ENCODE data around the gene INPP5K. TPM values are rescaled to one million over a fixed set of nuclear protein-coding genes. Genes with fewer than 3 reads are reported as not detected.

The INPP5K gene
- total and polyA plus RNA-seq, 2 of the 4 experiments (the other 2 are of a cell fraction), result 14.9 to 17.4 TPM

- Histone ChIP-seq H2AFZ (replicated peaks; ENCODE audit: low read length, poor library complexity) (no peak overlapping the region), H4K91ac (ENCODE audit: insufficient read depth, low read depth, low read length) (no peak overlapping the region), H3K4me3 (ENCODE audit: insufficient read depth, low read depth, low read length) (no peak overlapping the region), H3K4me1 (ENCODE audit: control insufficient read depth, insufficient read depth, low read length) (no peaks in the 10 kb centered on the region), H3K4me2 (ENCODE audit: low read depth, low read length) (no peak overlapping the region), H2AK5ac (ENCODE audit: low read depth, low read length) (no peak overlapping the region), H2BK120ac (ENCODE audit: low read depth, low read length) (no peak overlapping the region), H3K23ac (ENCODE audit: low read depth, low read length) (no peak overlapping the region), H3K4ac (ENCODE audit: low read depth, low read length) (no peak overlapping the region), H3K27me3 (ENCODE audit: control insufficient read depth, insufficient read depth, low read length) (no peaks in the 10 kb centered on the region), H3K18ac (ENCODE audit: low read depth, low read length) (no peak overlapping the region), H2BK5ac (ENCODE audit: low read depth, low read length, poor library complexity, severe bottlenecking) (no peak overlapping the region), H2BK15ac (ENCODE audit: low read depth, low read length) (no peak overlapping the region), H3K56ac (ENCODE audit: extremely low read depth, insufficient read depth, low read length) (no peak overlapping the region), H2BK20ac (ENCODE audit: low read depth, low read length) (no peak overlapping the region), H3K9me3 (ENCODE audit: control insufficient read depth, insufficient read depth, low read length) (no peaks in the 10 kb centered on the region), H3K79me1 (ENCODE audit: low read depth in 1 of 2, low read length in 2 of 2) (no peaks in the 10 kb centered on the region; a peak in 1 of 4 replicates), H2AK9ac (replicated peaks; ENCODE audit: low read depth, low read length, poor library complexity) (no peak overlapping the region), H4K8ac (ENCODE audit: low read depth in 2 of 2, low read length in 2 of 2) (no peak overlapping the region), H4K20me1 (ENCODE audit: insufficient read depth, low read length) (no peaks in the 10 kb centered on the region), H3K9ac (ENCODE audit: low read depth, low read length) (no peak overlapping the region), H3K36me3 (ENCODE audit: control insufficient read depth, insufficient read depth, low read length) (peaks cover 24% of the 10 kb centered on the region), H3K9me1 (ENCODE audit: insufficient read depth, low read length) (no peaks in the 10 kb centered on the region), H3K14ac (replicated peaks; ENCODE audit: low read depth, low read length) (no peak overlapping the region), H3K27ac (ENCODE audit: insufficient read depth, low read length) (no peak overlapping the region), H4K5ac (ENCODE audit: low read depth, low read length) (no peak overlapping the region)
- no TSS peak for BruUV-seq (replicated peaks)
- dilution Hi-C loops (cut with HindIII; ENCODE audit: low sequenced_read_pairs, unreplicated experiment), result no loop called here
- WGBS, 2 experiments (ENCODE audit: extremely low coverage in 2 of 2, insufficient read length in 1 of 2), result no CpG with 5 or more reads among the region's 3 CpGs
- DNase-seq (no peak), ATAC-seq (ENCODE audit: low read depth) (no peak)
- TF ChIP-seq RAD21 (IDR thresholded peaks at IDR 0.05; ENCODE audit: low read length), result no peak
- TF ChIP-seq, protein P1, sequence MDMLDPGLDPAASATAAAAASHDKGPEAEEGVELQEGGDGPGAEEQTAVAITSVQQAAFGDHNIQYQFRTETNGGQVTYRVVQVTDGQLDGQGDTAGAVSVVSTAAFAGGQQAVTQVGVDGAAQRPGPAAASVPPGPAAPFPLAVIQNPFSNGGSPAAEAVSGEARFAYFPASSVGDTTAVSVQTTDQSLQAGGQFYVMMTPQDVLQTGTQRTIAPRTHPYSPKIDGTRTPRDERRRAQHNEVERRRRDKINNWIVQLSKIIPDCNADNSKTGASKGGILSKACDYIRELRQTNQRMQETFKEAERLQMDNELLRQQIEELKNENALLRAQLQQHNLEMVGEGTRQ (IDR thresholded peaks at IDR 0.05; ENCODE audit: low read depth, low read length), result no peak
- TF ChIP-seq CHD1 (IDR thresholded peaks at IDR 0.05; ENCODE audit: low read depth, low read length), result no peak
- no peak for TF ChIP-seq RCOR1 (IDR thresholded peaks at IDR 0.05; ENCODE audit: insufficient replicate concordance, low read length)
- no peak for TF ChIP-seq CTCF (conservative IDR thresholded peaks at IDR 0.05; ENCODE audit: low read depth, low read length)
- TF ChIP-seq FOS (IDR thresholded peaks at IDR 0.05; ENCODE audit: low read depth, low read length), result no peak
- no peak for TF ChIP-seq RFX5 (IDR thresholded peaks at IDR 0.05; ENCODE audit: low read depth, low read length)
- TF ChIP-seq SMC3 (IDR thresholded peaks at IDR 0.05; ENCODE audit: low read depth, low read length), result no peak
- TF ChIP-seq, protein P2, sequence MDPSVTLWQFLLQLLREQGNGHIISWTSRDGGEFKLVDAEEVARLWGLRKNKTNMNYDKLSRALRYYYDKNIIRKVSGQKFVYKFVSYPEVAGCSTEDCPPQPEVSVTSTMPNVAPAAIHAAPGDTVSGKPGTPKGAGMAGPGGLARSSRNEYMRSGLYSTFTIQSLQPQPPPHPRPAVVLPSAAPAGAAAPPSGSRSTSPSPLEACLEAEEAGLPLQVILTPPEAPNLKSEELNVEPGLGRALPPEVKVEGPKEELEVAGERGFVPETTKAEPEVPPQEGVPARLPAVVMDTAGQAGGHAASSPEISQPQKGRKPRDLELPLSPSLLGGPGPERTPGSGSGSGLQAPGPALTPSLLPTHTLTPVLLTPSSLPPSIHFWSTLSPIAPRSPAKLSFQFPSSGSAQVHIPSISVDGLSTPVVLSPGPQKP (IDR thresholded peaks at IDR 0.05; ENCODE audit: borderline replicate concordance, low read depth, low read length), result no peak
- in situ Hi-C loops (cut with MboI; ENCODE audit: low sequenced_read_pairs), result no loop called here
- CTCF ChIA-PET, result interaction anchor here (0.6 kb wide), 1 partner anchor 947 kb away, joined by 3 read pairs; no protein-coding TSS in a partner anchor
- POLR2A ChIA-PET (ENCODE audit: unreplicated experiment), result no interaction called here
- intact Hi-C loops (cut with micrococcal nuclease), result no loop called here
Observed at GRCh38 chr17:1504866-1505265, 11.5 kb downstream of the INPP5K start.

Data from IMR-90 (cell line).